A549 (cell line): ENCODE data around the gene TTLL3. TPM values are rescaled to one million over a fixed set of nuclear protein-coding genes. Genes with fewer than 3 reads are reported as not detected.
"Not testable (repeated sequence)": the region's sequence is repeated elsewhere in the genome, so short reads cannot be mapped to it uniquely, and the experiment has no call there.

ENCODE experiments used
- ATAC-seq, 2 experiments: fragments of 200-7000 bp in 1 of 2; fragments of >200 bp in 1 of 2; cut with Nextera tagmentation in 1 of 2; cut with Tn5 transposase in 1 of 2; 3 replicates each; pipeline versions ENCODE4 v1.8.0 to v1.9.1; 2018 to 2020; ENCODE audit warnings: mild to moderate bottlenecking in 1 of 2, moderate library complexity in 1 of 2
- CTCF ChIA-PET: fragments of 300-600 bp; sonication (Branson Sonifier 250); formaldehyde crosslinking; extraction: SDS; loops from one replicate; lab custom pipeline; 2021; ENCODE audit warnings: antibody characterized with exemption, inconsistent platforms; lab: Yijun Ruan, JAX
- POLR2A ChIA-PET: fragments of 350-600 bp; formaldehyde crosslinking; extraction: SDS; loops from one replicate; lab custom pipeline; 2021; ENCODE audit warnings: antibody characterized with exemption, inconsistent platforms; lab: Yijun Ruan, JAX
- DNase-seq, 2 experiments: peaks; one replicate each; pipeline versions ENCODE4 v3.0.0 to v3.0.0-alpha.2; 2011 to 2016; ENCODE audit warnings: low read depth in 1 of 2, low spot score in 1 of 2
- FAIRE-seq: peaks from 2 replicates; lab custom pipeline; 2011; peaks lifted over from hg19 to GRCh38; lab: Jason Lieb, UNC
- H3K27ac ChIP-seq, 2 experiments: fragments of >200 bp; sonication (Bioruptor Twin); formaldehyde crosslinking; 3 replicates each; pipeline ENCODE4 v1.5.1; 2016 to 2017
- H3K4me1 ChIP-seq: fragments of >200 bp; sonication (Bioruptor Twin); formaldehyde crosslinking; 3 replicates; pipeline ENCODE4 v1.6.1; 2016
- H3K4me2 ChIP-seq: fragments of >200 bp; sonication (Bioruptor Twin); formaldehyde crosslinking; 3 replicates; pipeline ENCODE4 v1.6.1; 2016
- H3K4me3 ChIP-seq: fragments of >200 bp; sonication (Bioruptor Twin); formaldehyde crosslinking; 3 replicates; pipeline ENCODE4 v1.5.1; 2016
- H3K9me3 ChIP-seq: fragments of >200 bp; sonication (Bioruptor Twin); formaldehyde crosslinking; 3 replicates; pipeline ENCODE4 v1.6.1; 2016
- BHLHE40 ChIP-seq: IDR thresholded peaks from 2 replicates; pipeline ENCODE4 v1.6.1; 2012; ENCODE audit warnings: low read depth, low read length, inconsistent platforms
- CBX8 ChIP-seq: fragments of 200-600 bp; sonication (generic); IDR thresholded peaks from 2 replicates; pipeline ENCODE4 v1.6.1; 2016
- CHD4 ChIP-seq: fragments of 200-600 bp; sonication (generic); IDR thresholded peaks from 2 replicates; pipeline ENCODE4 v1.6.1; 2016; ENCODE audit warnings: antibody characterized with exemption, mild to moderate bottlenecking, borderline replicate concordance
- E2F6 ChIP-seq: IDR thresholded peaks from 2 replicates; pipeline ENCODE4 v1.6.1; 2012; ENCODE audit warnings: low read depth, borderline replicate concordance
- ESRRA ChIP-seq: fragments of 150-350 bp; IDR thresholded peaks from 2 replicates; pipeline ENCODE4 v1.6.1; 2014; ENCODE audit warnings: mild to moderate bottlenecking, low read length, borderline replicate concordance
- HMGXB4 ChIP-seq: fragments of 250-450 bp; sonication (Bioruptor Pico); IDR thresholded peaks from 2 replicates; pipeline ENCODE4 v1.5.0; 2021; ENCODE audit warnings: mild to moderate bottlenecking, moderate library complexity, borderline replicate concordance
- HOXB5 ChIP-seq: fragments of 250-450 bp; sonication (Bioruptor Pico); IDR thresholded peaks from 2 replicates; pipeline ENCODE4 v1.5.0; 2020; ENCODE audit warnings: mild to moderate bottlenecking, moderate library complexity
- MYC ChIP-seq: IDR thresholded peaks from 2 replicates; pipeline ENCODE4 v1.6.1; 2012; ENCODE audit warnings: mild to moderate bottlenecking, inconsistent platforms, low read length, improper control_type of control experiment, borderline replicate concordance
- NPAS2 ChIP-seq: fragments of 250-450 bp; sonication (Bioruptor Pico); IDR thresholded peaks from 2 replicates; pipeline ENCODE4 v1.8.0; 2022; ENCODE audit warnings: mild to moderate bottlenecking, moderate library complexity, borderline replicate concordance
- PHF8 ChIP-seq: fragments of 200-600 bp; sonication (generic); IDR thresholded peaks from 2 replicates; pipeline ENCODE4 v1.6.1; 2016; ENCODE audit warnings: low read depth, mild to moderate bottlenecking, antibody characterized with exemption, moderate library complexity, borderline replicate concordance
- RAD21 ChIP-seq, 2 experiments: fragments of >200 bp in 1 of 2; sonication (Bioruptor Twin) in 1 of 2; formaldehyde crosslinking in 1 of 2; IDR thresholded peaks in 1 of 2; conservative IDR thresholded peaks in 1 of 2; 2 replicates in 1 of 2; 3 replicates in 1 of 2; pipeline ENCODE4 v1.6.1; 2012 to 2018; ENCODE audit warnings: inconsistent platforms in 1 of 2
- RARB ChIP-seq: fragments of 250-450 bp; sonication (Bioruptor Pico); IDR thresholded peaks from 2 replicates; pipeline ENCODE4 v1.8.0; 2021; ENCODE audit warnings: mild to moderate bottlenecking, moderate library complexity
- RFX5 ChIP-seq: fragments of 450-650 bp; IDR thresholded peaks from 2 replicates; pipeline ENCODE4 v1.7.1; 2014; ENCODE audit warnings: antibody characterized with exemption, mild to moderate bottlenecking, moderate library complexity
- SMC3 ChIP-seq: fragments of >200 bp; sonication (Bioruptor Twin); formaldehyde crosslinking; IDR thresholded peaks from 3 replicates; pipeline ENCODE4 v1.6.1; 2018; ENCODE audit warnings: inconsistent platforms
- TFCP2L1 ChIP-seq: fragments of 250-450 bp; sonication (Bioruptor Pico); IDR thresholded peaks from 2 replicates; pipeline ENCODE4 v1.5.0; 2021; ENCODE audit warnings: mild to moderate bottlenecking
- TP53 ChIP-seq: fragments of 250-450 bp; sonication (Bioruptor Pico); IDR thresholded peaks from 2 replicates; pipeline ENCODE4 v1.5.0; 2021; ENCODE audit warnings: mild to moderate bottlenecking, moderate library complexity
- ZC3H11A ChIP-seq: fragments of 450-650 bp; IDR thresholded peaks from 2 replicates; pipeline ENCODE4 v1.6.1; 2014; ENCODE audit warnings: antibody characterized with exemption, mild to moderate bottlenecking
- ZFP36 ChIP-seq: fragments of 450-650 bp; IDR thresholded peaks from 2 replicates; pipeline ENCODE4 v1.6.1; 2014; ENCODE audit warnings: borderline replicate concordance; ENCODE audit not compliant: partially characterized antibody
- ZNF302 ChIP-seq: fragments of 250-450 bp; sonication (Bioruptor Pico); IDR thresholded peaks from 2 replicates; pipeline ENCODE4 v1.9.0; 2021; ENCODE audit warnings: inconsistent platforms, mild to moderate bottlenecking, moderate library complexity
- ZSCAN20 ChIP-seq: fragments of 250-450 bp; sonication (Bioruptor Pico); IDR thresholded peaks from 2 replicates; pipeline ENCODE4 v1.8.0; 2022; ENCODE audit warnings: mild to moderate bottlenecking, moderate library complexity
- WGBS: methylation state at CpG from one replicate; pipeline ENCODE4 v1.1.6; 2017; ENCODE audit errors: missing lambda C conversion rate; 5-methylcytosine and 5-hydroxymethylcytosine counted together
- polyA plus RNA-seq, 4 experiments: library from polyadenylated mRNA; depleted of rRNA in 3 of 4; stranded (reverse); fragments of >200 nt; fragmentation: RNase III in 1 of 4; extraction: RNeasy Plus Mini Kit Qiagen cat#74134 plus additional on column Dnase treatment in 1 of 4; gene quantifications; 2 replicates in 3 of 4; 3 replicates in 1 of 4; pipeline ENCODE4 v1.2.3, GENCODE V29; 2011 to 2017
- TF ChIP-seq, protein P1 (sequence below): fragments of >200 bp; sonication (Bioruptor Twin); formaldehyde crosslinking; IDR thresholded peaks from 2 replicates; pipeline ENCODE4 v1.6.1; 2016
- TF ChIP-seq, protein P2 (sequence below): fragments of >200 bp; sonication (Bioruptor Twin); formaldehyde crosslinking; IDR thresholded peaks from 3 replicates; pipeline ENCODE4 v1.5.1; 2016

TTLL3 gene
- polyA plus RNA-seq, 2 of the 4 experiments (the other 2 are of a cell fraction) = 10.3 to 13.0 TPM

DNA sequence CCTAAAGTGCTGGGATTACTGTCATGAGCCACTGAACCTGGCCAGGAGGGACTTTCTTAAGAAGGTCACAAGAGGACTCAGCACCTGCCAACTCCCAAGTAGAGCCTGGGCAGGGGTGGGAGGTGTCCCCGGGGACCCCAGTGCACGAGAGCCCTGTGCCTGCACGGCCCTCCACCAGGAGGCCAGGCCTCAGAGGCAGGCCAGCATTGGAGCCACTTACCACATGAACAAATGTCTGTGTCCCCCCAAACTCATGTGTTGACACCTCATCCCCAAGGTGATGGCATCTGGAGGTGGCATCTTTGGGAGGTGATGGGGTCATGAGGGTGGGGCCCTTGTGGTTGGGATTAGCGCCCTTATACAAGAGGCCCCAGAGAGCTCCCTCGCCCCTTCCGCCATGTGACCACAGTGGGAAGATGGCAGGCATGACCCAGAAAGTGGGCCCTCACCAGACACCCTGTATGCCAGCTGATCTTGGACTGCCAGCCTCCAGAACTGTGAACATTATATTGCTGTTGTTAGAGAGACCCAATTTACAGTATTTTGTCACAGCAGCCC is 36.9 kb downstream of the TTLL3 start:
- ChIA-PET CTCF (interaction anchor here (0.6 to 4.9 kb wide), 8 partner anchors 14 to 131 kb away, joined by 3 to 30 read pairs (median 4); partner anchors contain the start of gene CRELD1), POLR2A (interaction anchor here (0.6 kb wide), 1 partner anchor 120 kb away, joined by 3 read pairs; no protein-coding TSS in a partner anchor)
- Histone ChIP-seq H3K4me3 (no peak overlapping the region), H3K4me2 (no peak overlapping the region), H3K27ac (no peak overlapping the region), H3K9me3 (no peaks in the 10 kb centered on the region), H3K4me1 (peaks cover 11% of the 10 kb centered on the region; the same call in 2 of the 3 replicates)
- no peak for DNase-seq
- no peak for FAIRE-seq
- no peak for ATAC-seq
- WGBS = 88% methylated on average over 5 of the region's 6 CpGs
- TF ChIP-seq CHD4 = no peak
- no peak for TF ChIP-seq ZC3H11A
- no peak for TF ChIP-seq E2F6
- TF ChIP-seq, protein P1, sequence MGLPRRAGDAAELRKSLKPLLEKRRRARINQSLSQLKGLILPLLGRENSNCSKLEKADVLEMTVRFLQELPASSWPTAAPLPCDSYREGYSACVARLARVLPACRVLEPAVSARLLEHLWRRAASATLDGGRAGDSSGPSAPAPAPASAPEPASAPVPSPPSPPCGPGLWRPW = no peak
- TF ChIP-seq ZFP36 = no peak
- TF ChIP-seq PHF8 = no peak
- no peak for TF ChIP-seq ESRRA
- no peak for TF ChIP-seq ZNF302
- no peak for TF ChIP-seq RARB (CRISPR knock-in tag)
- TF ChIP-seq TP53 (CRISPR knock-in tag) = no peak
- no peak for TF ChIP-seq NPAS2 (CRISPR knock-in tag)
- TF ChIP-seq BHLHE40 = no peak
- TF ChIP-seq RFX5 = no peak
- no peak for TF ChIP-seq HOXB5 (CRISPR knock-in tag)
- TF ChIP-seq ZSCAN20 (CRISPR knock-in tag) = no peak
- no peak for TF ChIP-seq MYC
- TF ChIP-seq TFCP2L1 (CRISPR knock-in tag) = no peak
- no peak for TF ChIP-seq CBX8
- TF ChIP-seq HMGXB4 = no peak

- CTCF ChIA-PET = interaction anchor here (0.6 to 3.2 kb wide), 15 partner anchors 9 to 143 kb away, joined by 3 to 30 read pairs (median 5); partner anchors contain the start of gene CIDEC
- DNase-seq, H3K4me1 ChIP-seq, ATAC-seq, POLR2A ChIA-PET, H3K4me3 ChIP-seq, H3K4me2 ChIP-seq, H3K27ac ChIP-seq, FAIRE-seq, H3K9me3 ChIP-seq: not testable (repeated sequence)
- WGBS = 29% methylated on average over 8 of the region's 9 CpGs
These were observed 37.8 kb downstream of the TTLL3 start for GRCh38 chr3:9847870-9848269.

GRCh38 chr3:9848860-9849259 is 38.8 kb downstream of the TTLL3 start:
- TF ChIP-seq SMC3 (peak; percentile 70), RAD21 (conservative IDR thresholded peaks at IDR 0.05 in 1 of 2, IDR thresholded peaks at IDR 0.05 in 1 of 2) (peak; percentile 66 to 72)
- TF ChIP-seq, protein P2, sequence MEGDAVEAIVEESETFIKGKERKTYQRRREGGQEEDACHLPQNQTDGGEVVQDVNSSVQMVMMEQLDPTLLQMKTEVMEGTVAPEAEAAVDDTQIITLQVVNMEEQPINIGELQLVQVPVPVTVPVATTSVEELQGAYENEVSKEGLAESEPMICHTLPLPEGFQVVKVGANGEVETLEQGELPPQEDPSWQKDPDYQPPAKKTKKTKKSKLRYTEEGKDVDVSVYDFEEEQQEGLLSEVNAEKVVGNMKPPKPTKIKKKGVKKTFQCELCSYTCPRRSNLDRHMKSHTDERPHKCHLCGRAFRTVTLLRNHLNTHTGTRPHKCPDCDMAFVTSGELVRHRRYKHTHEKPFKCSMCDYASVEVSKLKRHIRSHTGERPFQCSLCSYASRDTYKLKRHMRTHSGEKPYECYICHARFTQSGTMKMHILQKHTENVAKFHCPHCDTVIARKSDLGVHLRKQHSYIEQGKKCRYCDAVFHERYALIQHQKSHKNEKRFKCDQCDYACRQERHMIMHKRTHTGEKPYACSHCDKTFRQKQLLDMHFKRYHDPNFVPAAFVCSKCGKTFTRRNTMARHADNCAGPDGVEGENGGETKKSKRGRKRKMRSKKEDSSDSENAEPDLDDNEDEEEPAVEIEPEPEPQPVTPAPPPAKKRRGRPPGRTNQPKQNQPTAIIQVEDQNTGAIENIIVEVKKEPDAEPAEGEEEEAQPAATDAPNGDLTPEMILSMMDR = peak; percentile 70
- TF ChIP-seq, all 56 proteins: peak for 3; not testable (repeated sequence) for 53
- H3K4me1 ChIP-seq, H3K27ac ChIP-seq, ATAC-seq, FAIRE-seq, H3K9me3 ChIP-seq, H3K4me3 ChIP-seq, H3K4me2 ChIP-seq: not testable (repeated sequence)
- WGBS = 32% methylated on average over 4 of the region's 4 CpGs
- DNase-seq = peak in 1 of 2 experiments; percentile 34
- ChIA-PET CTCF (interaction anchor here (0.7 to 3.2 kb wide), 21 partner anchors 9 to 142 kb away, joined by 3 to 19 read pairs (median 4); partner anchors contain the start of genes CIDEC, CRELD1 and IL17RC), POLR2A (interaction anchor here (0.6 kb wide), 1 partner anchor 317 kb away, joined by 5 read pairs; no protein-coding TSS in a partner anchor)

- CTCF ChIA-PET = interaction anchor here (1.1 to 3.2 kb wide), 2 partner anchors 11 to 95 kb away, joined by 3 to 19 read pairs; no protein-coding TSS in a partner anchor
- 65% methylated on average over 6 of the region's 6 CpGs for WGBS
These were observed 41.3 kb downstream of the TTLL3 start for GRCh38 chr3:9851383-9851782.

DNA sequence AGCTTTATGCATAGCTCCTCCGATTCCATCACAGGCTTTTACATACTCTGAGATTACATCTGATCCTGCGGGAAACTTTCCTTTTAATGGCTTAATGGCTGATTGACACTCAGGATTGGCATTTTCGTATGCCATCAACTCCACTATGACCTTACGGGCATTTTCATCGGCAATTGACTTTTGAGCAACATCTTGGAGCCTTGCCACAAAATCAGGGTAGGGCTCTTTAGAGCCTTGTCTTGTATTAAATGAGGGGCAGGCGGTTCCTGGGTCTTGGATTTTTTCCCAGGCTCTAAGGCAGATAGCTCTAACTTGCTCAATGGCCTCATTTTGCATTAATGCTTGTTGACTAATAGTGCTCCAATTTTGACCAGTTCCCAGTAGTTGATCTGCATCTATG is 41.9 kb downstream of the TTLL3 start:
- DNase-seq, POLR2A ChIA-PET, ATAC-seq, FAIRE-seq, H3K9me3 ChIP-seq, H3K4me1 ChIP-seq, H3K4me2 ChIP-seq, H3K4me3 ChIP-seq, H3K27ac ChIP-seq: not testable (repeated sequence)
- 74% methylated on average over 6 of the region's 6 CpGs for WGBS
- CTCF ChIA-PET = interaction anchor here (1.5 kb wide), 1 partner anchor 100 kb away, joined by 3 read pairs; no protein-coding TSS in a partner anchor

More at GRCh38 chr3:9851383-9851782, 41.3 kb downstream of the TTLL3 start:
- POLR2A ChIA-PET, H3K27ac ChIP-seq, H3K4me2 ChIP-seq, H3K9me3 ChIP-seq, FAIRE-seq, ATAC-seq, H3K4me3 ChIP-seq, H3K4me1 ChIP-seq, DNase-seq: not testable (repeated sequence)
